ENCODE data around the gene SLC38A3. TPM values are rescaled to one million over a fixed set of nuclear protein-coding genes. Genes with fewer than 3 reads are reported as not detected.

Gene SLC38A3
- total and polyA plus RNA-seq, 7 donors = 0.12 to 12.7 (median 3.3) TPM

GRCh38 chr3:50165910-50166538, 39.0 kb upstream of the SLC38A3 start:
- Histone ChIP-seq H3K4me3 (peak overlapping the region; percentile 32), H3K9me3 (no peaks in the 10 kb centered on the region), H3K4me1 (peaks cover 82% of the 10 kb centered on the region), H3K27ac (peak overlapping the region; percentile 69), H3K27me3 (ENCODE audit: insufficient read depth in 3 of 3, low read length in 2 of 3) (no peaks in the 10 kb centered on the region), H3K36me3 (ENCODE audit: insufficient read depth in 1 of 2, low read depth in 1 of 2) (no peaks in the 10 kb centered on the region)
- DNase-seq (no peak), ATAC-seq (peak in 3 of 4 donors; percentile 7 to 47 (median 43))
- TF ChIP-seq, protein P1, sequence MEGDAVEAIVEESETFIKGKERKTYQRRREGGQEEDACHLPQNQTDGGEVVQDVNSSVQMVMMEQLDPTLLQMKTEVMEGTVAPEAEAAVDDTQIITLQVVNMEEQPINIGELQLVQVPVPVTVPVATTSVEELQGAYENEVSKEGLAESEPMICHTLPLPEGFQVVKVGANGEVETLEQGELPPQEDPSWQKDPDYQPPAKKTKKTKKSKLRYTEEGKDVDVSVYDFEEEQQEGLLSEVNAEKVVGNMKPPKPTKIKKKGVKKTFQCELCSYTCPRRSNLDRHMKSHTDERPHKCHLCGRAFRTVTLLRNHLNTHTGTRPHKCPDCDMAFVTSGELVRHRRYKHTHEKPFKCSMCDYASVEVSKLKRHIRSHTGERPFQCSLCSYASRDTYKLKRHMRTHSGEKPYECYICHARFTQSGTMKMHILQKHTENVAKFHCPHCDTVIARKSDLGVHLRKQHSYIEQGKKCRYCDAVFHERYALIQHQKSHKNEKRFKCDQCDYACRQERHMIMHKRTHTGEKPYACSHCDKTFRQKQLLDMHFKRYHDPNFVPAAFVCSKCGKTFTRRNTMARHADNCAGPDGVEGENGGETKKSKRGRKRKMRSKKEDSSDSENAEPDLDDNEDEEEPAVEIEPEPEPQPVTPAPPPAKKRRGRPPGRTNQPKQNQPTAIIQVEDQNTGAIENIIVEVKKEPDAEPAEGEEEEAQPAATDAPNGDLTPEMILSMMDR (IDR thresholded peaks at IDR 0.05) = no peak
- intact Hi-C loops (cut with DNase I) = no loop called here
- 11 to 17% (median 13%) methylated on average over 15 of the region's 15 CpGs for WGBS, 3 donors

DNA sequence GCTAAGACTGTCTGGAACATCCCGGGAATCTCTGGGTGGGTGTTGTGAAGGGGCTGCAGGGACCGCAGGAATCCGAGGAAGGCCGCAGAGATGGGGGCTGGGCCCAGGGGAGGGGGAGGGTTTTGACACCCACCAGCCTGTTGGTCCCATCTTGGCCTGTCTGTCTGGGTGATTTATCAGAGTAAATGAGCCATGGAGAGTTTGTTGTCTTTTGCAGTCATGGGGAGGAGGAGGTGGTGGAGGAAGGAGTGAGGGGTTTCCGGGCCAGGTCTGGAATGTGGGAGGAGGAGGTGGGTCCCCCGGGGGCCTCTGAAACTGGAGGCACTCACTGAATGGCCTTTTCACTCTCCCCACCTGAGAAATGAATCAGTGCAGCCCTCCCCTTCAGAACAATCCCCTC, 38.5 kb upstream of the SLC38A3 start:
- intact Hi-C loops (cut with DNase I) = no loop called here
- peaks cover 82% of the 10 kb centered on the region for H3K4me1 ChIP-seq

GRCh38 chr3:50167069-50167840, 37.8 kb upstream of the SLC38A3 start:
- DNase-seq = no peak
- intact Hi-C loops (cut with DNase I) = no loop called here
- H3K27me3 ChIP-seq (ENCODE audit: insufficient read depth in 3 of 3, low read length in 2 of 3) = no peaks in the 10 kb centered on the region
- 63 to 67% (median 63%) methylated on average over 14 to 16 of the region's 16 CpGs for WGBS, 3 donors
- ATAC-seq = no peak
- TF ChIP-seq, protein P1 (IDR thresholded peaks at IDR 0.05) = no peak
- H3K4me3 ChIP-seq = no peak overlapping the region
- peak overlapping the region; percentile 58 for H3K27ac ChIP-seq
- no peaks in the 10 kb centered on the region for H3K36me3 ChIP-seq (ENCODE audit: insufficient read depth in 1 of 2, low read depth in 1 of 2)
- peaks cover 88% of the 10 kb centered on the region for H3K4me1 ChIP-seq
- H3K9me3 ChIP-seq = no peaks in the 10 kb centered on the region

More for the DNA sequence above, 38.5 kb upstream of the SLC38A3 start:
- no peaks in the 10 kb centered on the region for H3K9me3 ChIP-seq
- peak overlapping the region; percentile 32 for H3K4me3 ChIP-seq
- 55 to 72% (median 58%) methylated on average over 6 of the region's 6 CpGs for WGBS, 3 donors
- TF ChIP-seq, protein P1 (IDR thresholded peaks at IDR 0.05) = no peak
- peak overlapping the region; percentile 69 for H3K27ac ChIP-seq
- no peak for DNase-seq
- H3K36me3 ChIP-seq (ENCODE audit: insufficient read depth in 1 of 2, low read depth in 1 of 2) = no peaks in the 10 kb centered on the region
- H3K27me3 ChIP-seq (ENCODE audit: insufficient read depth in 3 of 3, low read length in 2 of 3) = no peaks in the 10 kb centered on the region
- ATAC-seq = no peak

DNA sequence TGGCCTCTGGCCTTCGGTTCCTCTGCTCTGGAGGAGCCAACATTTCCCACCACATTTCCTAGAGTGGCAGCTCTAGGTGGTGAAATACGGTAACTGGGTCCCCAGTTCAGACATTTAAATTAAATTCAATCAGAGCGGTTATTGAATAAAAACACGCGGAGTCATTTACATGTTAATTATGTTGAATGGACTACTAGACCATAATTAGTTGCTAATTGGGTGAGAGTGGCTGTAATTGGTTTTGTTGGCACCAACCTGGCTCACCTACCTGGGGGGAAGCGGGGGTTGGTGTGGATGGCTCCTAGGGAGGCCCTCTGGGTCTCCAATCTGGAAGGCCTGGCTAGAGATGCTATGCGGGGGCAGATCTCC, 37.2 kb upstream of the SLC38A3 start:
- WGBS, 3 donors = 88 to 89% (median 88%) methylated on average over 7 of the region's 7 CpGs
- TF ChIP-seq, protein P1 (IDR thresholded peaks at IDR 0.05) = no peak
- no peak for ATAC-seq
- Histone ChIP-seq H3K4me3 (no peak overlapping the region), H3K9me3 (no peaks in the 10 kb centered on the region), H3K4me1 (peaks cover 94% of the 10 kb centered on the region), H3K27me3 (ENCODE audit: insufficient read depth in 3 of 3, low read length in 2 of 3) (no peaks in the 10 kb centered on the region), H3K36me3 (ENCODE audit: insufficient read depth in 1 of 2, low read depth in 1 of 2) (no peaks in the 10 kb centered on the region), H3K27ac (peak overlapping the region; percentile 58)
- intact Hi-C loops (cut with DNase I) = no loop called here
- no peak for DNase-seq

Data from psoas muscle (tissue), 8 donors.